Uterus (tissue), 4 donors: ENCODE data around the gene DHX9. TPM values are rescaled to one million over a fixed set of nuclear protein-coding genes. Genes with fewer than 3 reads are reported as not detected.
"Not testable (repeated sequence)": the region's sequence is repeated elsewhere in the genome, so short reads cannot be mapped to it uniquely, and the experiment has no call there.

ENCODE experiments used
- DNase-seq, 2 donors: peaks; one replicate each; pipeline ENCODE4 v3.0.0-alpha.2; 2019 to 2020
- H3K27ac ChIP-seq, 2 donors: fragments of 200-600 bp; sonication (generic); 1 replicate in 1 of 2; 2 replicates in 1 of 2; pipeline ENCODE4 v1.5.1; 2016 to 2018
- H3K27me3 ChIP-seq, 2 donors: fragments of 200-600 bp; sonication (generic); one replicate each; pipeline ENCODE4 v1.5.1; 2018 to 2019; ENCODE audit warnings: control low read depth in 1 of 2
- H3K36me3 ChIP-seq, 2 donors: fragments of 200-600 bp; sonication (generic); one replicate each; pipeline ENCODE4 v1.5.1; 2019; ENCODE audit warnings: control low read depth in 1 of 2
- H3K4me1 ChIP-seq, 2 donors: fragments of 200-600 bp; sonication (generic); one replicate each; pipeline ENCODE4 v1.5.1; 2018 to 2019; ENCODE audit warnings: control low read depth in 1 of 2
- H3K4me3 ChIP-seq, 2 donors: fragments of 200-600 bp; sonication (generic); 1 replicate in 1 of 2; 2 replicates in 1 of 2; pipeline ENCODE4 v1.5.1; 2018 to 2019; ENCODE audit warnings: mild to moderate bottlenecking in 1 of 2
- H3K9me3 ChIP-seq, 2 donors: fragments of 200-600 bp; sonication (generic); one replicate each; pipeline ENCODE4 v1.5.1; 2019; ENCODE audit warnings: control low read depth in 1 of 2
- CTCF ChIP-seq, 4 experiments: fragments of 200-600 bp in 2 of 4; fragments of 450-650 bp in 2 of 4; sonication (generic) in 2 of 4; IDR thresholded peaks; one replicate each; pipeline ENCODE4 v1.5.1; 2016 to 2019; ENCODE audit warnings: antibody characterized with exemption in 4 of 4, mild to moderate bottlenecking in 2 of 4, moderate library complexity in 1 of 4
- POLR2A ChIP-seq, 2 donors: fragments of 450-650 bp; IDR thresholded peaks; one replicate each; pipeline ENCODE4 v1.6.1; 2016; ENCODE audit warnings: antibody characterized with exemption in 2 of 2, mild to moderate bottlenecking in 1 of 2, moderate library complexity in 1 of 2
- intact Hi-C: fragments of 100-400 bp; cut with DNase I; formaldehyde crosslinking; loops from one replicate; pipeline ENCODE4 v1.15.1; 2023; ENCODE audit warnings: low total_unique reads
- total RNA-seq, 4 donors: library from RNA; depleted of rRNA in 3 of 4; stranded (reverse); fragments of >200 nt in 3 of 4; gene quantifications; one replicate each; pipeline versions ENCODE4 v1.1.0 to v1.2.4, GENCODE V29; 2014 to 2023
- donor health status: DM: yes; HTN: yes; CAD: no.

Gene DHX9
- total RNA-seq, 4 donors from 2014 or later: 70.0 to 227 (median 151) TPM

- no peak for TF ChIP-seq CTCF (IDR thresholded peaks at IDR 0.05)
- TF ChIP-seq POLR2A (IDR thresholded peaks at IDR 0.05): no peak
- H3K27ac ChIP-seq: no peak overlapping the region
- H3K27me3 ChIP-seq: no peaks in the 10 kb centered on the region
- H3K4me1 ChIP-seq: no peaks in the 10 kb centered on the region
- no peak overlapping the region for H3K4me3 ChIP-seq
- intact Hi-C loops: no loop called here
- no peaks in the 10 kb centered on the region for H3K36me3 ChIP-seq
- DNase-seq: no peak
- H3K9me3 ChIP-seq: no peaks in the 10 kb centered on the region
Measured at GRCh38 chr1:182890927-182891610, 51.9 kb downstream of the DHX9 start.

GRCh38 chr1:182897696-182898095 lies 58.5 kb downstream of the DHX9 start:
- Histone ChIP-seq H3K4me1 (no peaks in the 10 kb centered on the region), H3K4me3 (no peak overlapping the region), H3K27me3 (no peaks in the 10 kb centered on the region), H3K36me3 (no peaks in the 10 kb centered on the region), H3K27ac (no peak overlapping the region), H3K9me3 (no peaks in the 10 kb centered on the region)
- TF ChIP-seq POLR2A (IDR thresholded peaks at IDR 0.05): no peak
- TF ChIP-seq CTCF (IDR thresholded peaks at IDR 0.05): no peak
- DNase-seq: no peak
- intact Hi-C loops: no loop called here

- H3K4me1 ChIP-seq, DNase-seq, H3K27me3 ChIP-seq, H3K27ac ChIP-seq, H3K4me3 ChIP-seq, H3K36me3 ChIP-seq, intact Hi-C loops, H3K9me3 ChIP-seq: not testable (repeated sequence)
Measured at GRCh38 chr1:182901946-182902345, 62.8 kb downstream of the DHX9 start.

GRCh38 chr1:182905321-182905720 lies 66.2 kb downstream of the DHX9 start:
- TF ChIP-seq CTCF (IDR thresholded peaks at IDR 0.05) (no peak), POLR2A (IDR thresholded peaks at IDR 0.05) (no peak)
- DNase-seq: no peak

GRCh38 chr1:182909578-182909977 lies 70.4 kb downstream of the DHX9 start:
- no peak for DNase-seq
- no peak for TF ChIP-seq POLR2A (IDR thresholded peaks at IDR 0.05)
- TF ChIP-seq CTCF (IDR thresholded peaks at IDR 0.05): no peak
- H3K9me3 ChIP-seq: peaks cover 0 to 6% of the 10 kb centered on the region in 2 donors
- no peaks in the 10 kb centered on the region for H3K36me3 ChIP-seq
- H3K4me1 ChIP-seq: no peaks in the 10 kb centered on the region
- intact Hi-C loops: no loop called here
- H3K27ac ChIP-seq: no peak overlapping the region
- H3K27me3 ChIP-seq: peaks cover 0 to 5% of the 10 kb centered on the region in 2 donors
- H3K4me3 ChIP-seq: no peak overlapping the region

More at GRCh38 chr1:182905321-182905720, 66.2 kb downstream of the DHX9 start:
- intact Hi-C loops: no loop called here
- Histone ChIP-seq H3K4me1 (no peaks in the 10 kb centered on the region), H3K9me3 (no peaks in the 10 kb centered on the region), H3K4me3 (no peak overlapping the region), H3K36me3 (no peaks in the 10 kb centered on the region), H3K27ac (no peak overlapping the region), H3K27me3 (no peaks in the 10 kb centered on the region)
